ENCODE measurements around the gene CDH6. TPM values are rescaled to one million over a fixed set of nuclear protein-coding genes. Genes with fewer than 3 reads are reported as not detected.

Gene CDH6
- total RNA-seq, 1 donor from 2014 or later: 9.4 TPM

GRCh38 chr5:31225118-31225517, 31.6 kb downstream of the CDH6 start:
- no peak for TF ChIP-seq CTCF (IDR thresholded peaks at IDR 0.05)
- no peak for DNase-seq
- no peak overlapping the region for H3K27ac ChIP-seq
- no peaks in the 10 kb centered on the region for H3K4me1 ChIP-seq
- ATAC-seq: no peak
- H3K27me3 ChIP-seq: no peaks in the 10 kb centered on the region
- intact Hi-C loops (cut with DNase I): no loop called here
- no peaks in the 10 kb centered on the region for H3K36me3 ChIP-seq
- H3K9me3 ChIP-seq: no peaks in the 10 kb centered on the region
- H3K4me3 ChIP-seq: no peak overlapping the region

DNA sequence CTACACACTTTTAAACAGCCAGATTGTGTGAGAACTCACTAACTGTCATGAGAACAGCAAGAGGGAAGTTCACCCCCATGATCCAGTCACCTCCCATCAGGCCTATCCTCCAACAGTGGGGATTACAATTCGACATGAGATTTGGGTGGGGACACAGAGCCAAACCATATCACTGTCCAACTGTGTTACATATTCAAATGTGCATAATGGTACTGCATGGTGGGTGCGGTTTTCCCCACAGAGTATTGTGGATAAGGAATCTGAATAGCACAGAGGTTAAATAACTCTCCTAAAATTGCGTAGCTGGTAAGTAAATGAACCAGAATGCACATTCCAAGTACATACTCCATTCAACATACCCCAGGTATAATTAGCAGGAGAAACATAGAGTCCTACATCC, 32.1 kb downstream of the CDH6 start:
- intact Hi-C loops (cut with DNase I): no loop called here

GRCh38 chr5:31226651-31227050, 33.2 kb downstream of the CDH6 start:
- no peak for ATAC-seq
- Histone ChIP-seq H3K36me3 (no peaks in the 10 kb centered on the region), H3K27me3 (no peaks in the 10 kb centered on the region), H3K4me1 (no peaks in the 10 kb centered on the region), H3K4me3 (no peak overlapping the region), H3K9me3 (no peaks in the 10 kb centered on the region), H3K27ac (no peak overlapping the region)
- no peak for TF ChIP-seq CTCF (IDR thresholded peaks at IDR 0.05)
- no peak for DNase-seq
- intact Hi-C loops (cut with DNase I): no loop called here

More for the DNA sequence above, 32.1 kb downstream of the CDH6 start:
- Histone ChIP-seq H3K36me3 (no peaks in the 10 kb centered on the region), H3K4me3 (no peak overlapping the region), H3K27ac (no peak overlapping the region), H3K27me3 (no peaks in the 10 kb centered on the region), H3K9me3 (no peaks in the 10 kb centered on the region), H3K4me1 (no peaks in the 10 kb centered on the region)
- DNase-seq (no peak), ATAC-seq (no peak)
- TF ChIP-seq CTCF (IDR thresholded peaks at IDR 0.05): no peak

DNA sequence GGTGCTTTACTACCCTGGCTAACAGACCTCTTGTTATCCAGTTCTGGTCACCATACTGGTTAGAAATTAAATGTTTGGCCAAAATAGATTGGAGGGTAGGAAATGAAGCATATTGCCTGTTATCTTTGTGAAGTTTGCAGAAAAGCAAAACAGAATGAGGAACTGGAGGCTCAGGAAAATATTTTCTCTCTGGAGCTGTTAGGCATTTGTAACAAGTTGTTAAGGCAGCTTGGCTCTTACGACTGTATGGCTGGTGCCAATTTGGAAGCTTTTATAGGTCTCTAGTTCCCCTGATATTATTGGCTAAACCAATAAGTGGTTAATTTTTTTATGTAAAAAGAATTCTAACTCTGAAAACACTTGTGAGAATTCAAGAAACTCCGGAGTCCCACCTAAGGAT, 35.8 kb downstream of the CDH6 start:
- Histone ChIP-seq H3K4me3 (no peak overlapping the region), H3K27ac (no peak overlapping the region), H3K36me3 (no peaks in the 10 kb centered on the region), H3K4me1 (no peaks in the 10 kb centered on the region), H3K27me3 (no peaks in the 10 kb centered on the region), H3K9me3 (no peaks in the 10 kb centered on the region)
- DNase-seq (no peak), ATAC-seq (no peak)
- intact Hi-C loops (cut with DNase I): no loop called here
- no peak for TF ChIP-seq CTCF (IDR thresholded peaks at IDR 0.05)

DNA sequence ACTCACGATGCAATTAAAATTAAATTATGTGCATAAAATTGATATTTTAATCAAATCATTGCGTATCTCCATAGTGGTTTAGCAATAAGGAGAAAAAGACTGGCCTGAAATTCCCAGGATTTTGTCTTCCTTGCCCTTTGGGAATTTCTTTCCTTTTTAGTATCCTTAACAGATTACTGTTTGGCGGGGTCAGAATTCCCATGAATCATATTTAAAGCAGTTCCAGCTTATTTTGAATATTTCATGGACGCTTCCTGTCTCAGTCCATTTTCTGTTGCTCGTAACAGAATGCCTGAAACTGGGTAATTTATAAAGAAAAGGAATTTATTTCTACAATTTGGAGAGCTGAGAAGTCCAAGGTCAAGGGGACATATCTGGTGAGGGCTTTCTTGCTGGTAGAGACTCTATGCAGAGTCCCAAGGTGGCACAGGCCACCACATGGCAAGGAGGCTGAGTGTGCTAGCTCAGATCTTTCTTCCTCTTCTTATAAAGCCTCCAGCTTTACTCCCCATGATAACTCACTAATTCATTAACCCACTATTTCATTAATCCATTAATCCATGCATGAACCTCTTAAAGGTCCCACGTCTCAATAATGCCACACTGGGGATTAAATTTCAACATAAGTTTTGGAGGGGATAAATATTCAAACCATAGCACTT, 37.8 kb downstream of the CDH6 start:
- Histone ChIP-seq H3K36me3 (no peaks in the 10 kb centered on the region), H3K4me3 (no peak overlapping the region), H3K27ac (no peak overlapping the region), H3K27me3 (no peaks in the 10 kb centered on the region), H3K4me1 (no peaks in the 10 kb centered on the region), H3K9me3 (no peaks in the 10 kb centered on the region)
- intact Hi-C loops (cut with DNase I): no loop called here
- no peak for TF ChIP-seq CTCF (IDR thresholded peaks at IDR 0.05)
- DNase-seq: no peak
- ATAC-seq: no peak

Data from upper lobe of right lung (tissue), 1 donor.